Adrenal gland (tissue), 5 donors: ENCODE measurements around the gene LMF1.

Experiments
- POLR2A ChIP-seq, 2 donors: fragments of 450-650 bp; IDR thresholded peaks; one replicate each; pipeline ENCODE4 v1.6.1; 2017; ENCODE audit warnings: antibody characterized with exemption in 2 of 2, mild to moderate bottlenecking in 2 of 2, moderate library complexity in 1 of 2
- TF ChIP-seq, protein P1 (sequence below), 6 experiments: fragments of 450-650 bp in 4 of 6; fragments of 200-600 bp in 2 of 6; sonication (generic) in 1 of 6; IDR thresholded peaks; 1 replicate in 5 of 6; 2 replicates in 1 of 6; pipeline versions ENCODE4 v1.5.1 to v1.8.0; 2016 to 2021; ENCODE audit warnings: antibody characterized with exemption in 6 of 6, mild to moderate bottlenecking in 2 of 6, moderate library complexity in 1 of 6
- donor health status: DM: no; HTN: no; CAD: no.

DNA sequence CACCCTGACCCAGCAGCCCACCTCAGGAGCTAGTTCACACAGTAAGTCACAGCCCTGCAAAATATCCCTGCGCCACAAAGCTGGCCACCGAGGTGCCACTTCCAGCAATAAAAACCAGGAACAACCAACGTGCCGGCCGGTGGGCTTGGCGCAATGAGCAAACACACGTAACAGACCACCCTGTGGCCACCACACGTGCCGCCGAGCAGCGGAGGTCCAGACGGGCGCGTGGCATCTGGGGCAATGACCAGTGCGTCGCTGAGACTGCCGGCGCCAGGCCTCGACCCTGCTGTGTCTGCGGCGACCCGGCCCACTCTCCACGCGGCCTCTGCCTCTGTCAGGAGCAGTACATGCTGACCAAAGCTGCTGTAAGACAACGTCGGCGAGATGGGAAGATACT lies 31.5 kb downstream of the LMF1 start:
- TF ChIP-seq, protein P1, sequence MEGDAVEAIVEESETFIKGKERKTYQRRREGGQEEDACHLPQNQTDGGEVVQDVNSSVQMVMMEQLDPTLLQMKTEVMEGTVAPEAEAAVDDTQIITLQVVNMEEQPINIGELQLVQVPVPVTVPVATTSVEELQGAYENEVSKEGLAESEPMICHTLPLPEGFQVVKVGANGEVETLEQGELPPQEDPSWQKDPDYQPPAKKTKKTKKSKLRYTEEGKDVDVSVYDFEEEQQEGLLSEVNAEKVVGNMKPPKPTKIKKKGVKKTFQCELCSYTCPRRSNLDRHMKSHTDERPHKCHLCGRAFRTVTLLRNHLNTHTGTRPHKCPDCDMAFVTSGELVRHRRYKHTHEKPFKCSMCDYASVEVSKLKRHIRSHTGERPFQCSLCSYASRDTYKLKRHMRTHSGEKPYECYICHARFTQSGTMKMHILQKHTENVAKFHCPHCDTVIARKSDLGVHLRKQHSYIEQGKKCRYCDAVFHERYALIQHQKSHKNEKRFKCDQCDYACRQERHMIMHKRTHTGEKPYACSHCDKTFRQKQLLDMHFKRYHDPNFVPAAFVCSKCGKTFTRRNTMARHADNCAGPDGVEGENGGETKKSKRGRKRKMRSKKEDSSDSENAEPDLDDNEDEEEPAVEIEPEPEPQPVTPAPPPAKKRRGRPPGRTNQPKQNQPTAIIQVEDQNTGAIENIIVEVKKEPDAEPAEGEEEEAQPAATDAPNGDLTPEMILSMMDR (IDR thresholded peaks at IDR 0.05), result no peak
- no peak for TF ChIP-seq POLR2A (IDR thresholded peaks at IDR 0.05)
